Breast epithelium (tissue), 4 donors: ENCODE results near the gene SPRED1. TPM values are rescaled to one million over a fixed set of nuclear protein-coding genes. Genes with fewer than 3 reads are reported as not detected.
"Not testable (repeated sequence)": the region's sequence is repeated elsewhere in the genome, so short reads cannot be mapped to it uniquely, and the experiment has no call there.

ENCODE experiments used
- DNase-seq, 2 donors: peaks; one replicate each; pipeline ENCODE4 v3.0.0-alpha.2; 2019; ENCODE audit warnings: low spot score in 2 of 2
- H3K27ac ChIP-seq, 2 donors: fragments of 200-600 bp; sonication (generic) in 1 of 2; one replicate each; pipeline ENCODE4 v1.5.1; 2016 to 2019; ENCODE audit warnings: mild to moderate bottlenecking in 1 of 2
- H3K27me3 ChIP-seq, 2 donors: fragments of 200-600 bp; sonication (generic) in 1 of 2; one replicate each; pipeline versions ENCODE4 v1.5.1 to v1.6.0; 2017 to 2019; ENCODE audit warnings: control low read depth in 1 of 2, mild to moderate bottlenecking in 1 of 2
- H3K36me3 ChIP-seq: fragments of 200-600 bp; one replicate; pipeline ENCODE4 v1.5.1; 2019
- H3K4me1 ChIP-seq, 2 donors: fragments of 200-600 bp; sonication (generic); one replicate each; pipeline ENCODE4 v1.5.1; 2016 to 2019; ENCODE audit warnings: control low read depth in 1 of 2
- H3K4me3 ChIP-seq, 3 donors: fragments of 200-600 bp; sonication (generic); 1 replicate in 2 of 3; 2 replicates in 1 of 3; pipeline ENCODE4 v1.5.1; 2016 to 2019; ENCODE audit warnings: mild to moderate bottlenecking in 3 of 3, moderate library complexity in 2 of 3
- H3K9me3 ChIP-seq, 2 donors: fragments of 200-600 bp; sonication (generic) in 1 of 2; one replicate each; pipeline ENCODE4 v1.5.1; 2016 to 2019; ENCODE audit warnings: control low read depth in 1 of 2
- CTCF ChIP-seq, 3 donors: fragments of 450-650 bp; IDR thresholded peaks; one replicate each; pipeline ENCODE4 v1.5.1; 2016 to 2017; ENCODE audit warnings: antibody characterized with exemption in 3 of 3, mild to moderate bottlenecking in 3 of 3, moderate library complexity in 3 of 3
- POLR2A ChIP-seq: fragments of 450-650 bp; IDR thresholded peaks from one replicate; pipeline ENCODE4 v1.6.1; 2016; ENCODE audit warnings: antibody characterized with exemption, mild to moderate bottlenecking, moderate library complexity
- POLR2AphosphoS5 ChIP-seq, 3 donors: sonication (generic); formaldehyde crosslinking; IDR thresholded peaks; one replicate each; pipeline ENCODE4 v1.6.1; 2017; ENCODE audit warnings: antibody characterized with exemption in 3 of 3
- intact Hi-C: fragments of 100-400 bp; cut with DNase I; formaldehyde crosslinking; loops from one replicate; pipeline ENCODE4 v1.15.1; 2023; ENCODE audit warnings: low total_unique reads
- total RNA-seq, 3 donors: library from RNA; depleted of rRNA; stranded (reverse); fragments of >200 nt; gene quantifications; one replicate each; pipeline ENCODE4 v1.1.0, GENCODE V29; 2016

The SPRED1 gene
- total RNA-seq, 3 donors from 2014 or later, result 18.4 to 28.1 (median 22.3) TPM

DNA sequence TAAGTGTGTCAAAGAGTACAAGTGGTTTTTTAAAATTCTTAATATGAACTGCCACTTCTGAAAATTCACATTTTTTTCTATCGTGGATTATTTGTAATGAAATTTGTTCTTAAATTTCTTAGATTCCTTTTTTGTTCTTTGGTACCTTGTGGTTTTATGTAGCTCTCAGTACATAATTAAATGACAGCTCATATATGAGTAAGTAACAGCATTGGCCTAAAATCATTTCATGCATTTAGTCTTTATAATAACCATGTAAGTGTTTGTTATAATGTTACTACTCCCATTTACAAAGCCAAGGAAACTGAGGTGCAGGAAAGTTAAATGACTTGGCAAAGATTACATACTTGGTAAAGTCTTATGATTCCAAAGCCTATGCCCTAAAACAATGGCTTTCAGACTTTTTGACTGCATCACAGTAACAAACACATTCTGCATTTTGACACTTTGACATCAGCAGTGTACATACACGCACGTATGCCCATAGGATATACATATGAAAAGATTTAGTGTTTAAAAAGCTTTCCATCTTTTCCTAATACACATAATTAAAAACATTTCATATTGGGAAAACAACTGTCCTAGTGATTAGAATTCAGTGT lies 14.9 kb downstream of the SPRED1 start:
- TF ChIP-seq POLR2AphosphoS5 (IDR thresholded peaks at IDR 0.05) (no peak), POLR2A (no peak), CTCF (IDR thresholded peaks at IDR 0.05) (no peak)
- intact Hi-C loops, result no loop called here

DNA sequence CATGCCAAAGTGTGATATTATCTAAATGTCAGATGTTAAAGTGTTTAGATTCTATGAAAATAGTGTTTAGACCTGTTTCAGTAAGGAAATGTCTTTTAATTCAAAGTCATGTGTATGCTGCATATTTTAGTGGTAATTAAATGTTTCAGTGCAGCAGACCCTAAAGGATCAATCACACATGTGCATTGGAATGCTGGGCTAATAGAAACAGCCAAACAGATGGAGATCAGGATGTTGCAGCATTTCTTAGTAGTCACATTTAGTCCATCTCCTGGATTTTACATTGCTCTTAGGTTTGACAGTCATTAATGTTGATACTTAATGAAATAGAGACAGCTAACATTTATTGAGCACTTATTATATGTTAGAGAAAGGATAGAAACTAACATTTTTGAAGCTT lies 18.5 kb downstream of the SPRED1 start:
- Histone ChIP-seq H3K36me3 (no peaks in the 10 kb centered on the region), H3K9me3 (no peaks in the 10 kb centered on the region), H3K27me3 (no peaks in the 10 kb centered on the region), H3K4me1 (peaks cover 0 to 3% of the 10 kb centered on the region in 2 donors), H3K4me3 (no peak overlapping the region), H3K27ac (no peak overlapping the region)
- DNase-seq, result no peak
- intact Hi-C loops, result no loop called here
- TF ChIP-seq POLR2AphosphoS5 (IDR thresholded peaks at IDR 0.05) (no peak), POLR2A (no peak), CTCF (IDR thresholded peaks at IDR 0.05) (no peak)

More for the DNA sequence above, 14.9 kb downstream of the SPRED1 start:
- H3K4me1 ChIP-seq, result no peaks in the 10 kb centered on the region
- DNase-seq, result no peak
- no peaks in the 10 kb centered on the region for H3K9me3 ChIP-seq
- no peak overlapping the region for H3K4me3 ChIP-seq
- no peak overlapping the region for H3K27ac ChIP-seq
- H3K36me3 ChIP-seq, result no peaks in the 10 kb centered on the region
- H3K27me3 ChIP-seq, result no peaks in the 10 kb centered on the region

DNA sequence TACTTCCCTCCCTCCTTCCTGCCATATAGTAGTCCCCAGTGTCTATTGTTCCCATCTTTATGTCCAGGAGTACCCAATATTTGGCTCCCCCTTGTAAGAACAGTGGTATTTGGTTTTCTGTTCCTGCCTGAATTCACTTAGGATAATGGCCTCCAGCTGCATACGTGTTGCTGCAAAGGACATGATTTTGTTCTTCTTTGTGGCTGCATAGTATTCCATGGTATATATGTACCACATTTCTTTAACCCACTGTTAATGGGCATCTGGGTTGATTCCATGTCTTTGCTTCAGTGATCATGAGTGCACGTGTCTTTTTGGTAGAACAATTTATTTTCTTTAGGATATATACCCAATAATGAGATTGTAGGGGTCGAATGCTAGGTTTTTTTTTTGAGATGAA lies 19.3 kb downstream of the SPRED1 start:
- H3K4me3 ChIP-seq, result no peak overlapping the region
- H3K9me3 ChIP-seq, result no peaks in the 10 kb centered on the region
- TF ChIP-seq CTCF (IDR thresholded peaks at IDR 0.05) (no peak), POLR2AphosphoS5 (IDR thresholded peaks at IDR 0.05) (no peak), POLR2A (no peak)
- peaks cover 0 to 3% of the 10 kb centered on the region in 2 donors for H3K4me1 ChIP-seq
- no peaks in the 10 kb centered on the region for H3K27me3 ChIP-seq
- no peak overlapping the region for H3K27ac ChIP-seq
- DNase-seq, result no peak
- intact Hi-C loops, result no loop called here
- no peaks in the 10 kb centered on the region for H3K36me3 ChIP-seq

DNA sequence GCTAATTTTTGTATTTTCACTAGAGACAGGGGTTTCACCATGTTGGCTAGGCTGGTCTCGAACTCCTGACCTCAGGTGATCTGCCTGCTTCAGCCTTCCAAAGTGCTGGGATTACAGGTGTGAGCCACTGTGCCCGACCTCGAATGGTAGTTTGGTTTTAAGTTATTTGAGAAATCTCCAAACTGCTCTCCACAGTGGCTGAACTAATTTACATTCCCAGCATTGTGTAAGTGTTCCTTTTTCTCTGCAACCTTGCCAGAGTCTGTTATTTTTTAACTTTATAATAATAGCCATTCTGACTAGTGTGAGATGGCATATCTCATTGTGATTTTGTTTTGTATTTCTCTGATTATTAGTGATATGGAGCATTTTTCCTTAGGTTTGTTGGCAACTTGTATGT lies 19.8 kb downstream of the SPRED1 start:
- H3K4me3 ChIP-seq, H3K36me3 ChIP-seq, H3K9me3 ChIP-seq, H3K27me3 ChIP-seq, DNase-seq, intact Hi-C loops, H3K27ac ChIP-seq, H3K4me1 ChIP-seq: not testable (repeated sequence)

DNA sequence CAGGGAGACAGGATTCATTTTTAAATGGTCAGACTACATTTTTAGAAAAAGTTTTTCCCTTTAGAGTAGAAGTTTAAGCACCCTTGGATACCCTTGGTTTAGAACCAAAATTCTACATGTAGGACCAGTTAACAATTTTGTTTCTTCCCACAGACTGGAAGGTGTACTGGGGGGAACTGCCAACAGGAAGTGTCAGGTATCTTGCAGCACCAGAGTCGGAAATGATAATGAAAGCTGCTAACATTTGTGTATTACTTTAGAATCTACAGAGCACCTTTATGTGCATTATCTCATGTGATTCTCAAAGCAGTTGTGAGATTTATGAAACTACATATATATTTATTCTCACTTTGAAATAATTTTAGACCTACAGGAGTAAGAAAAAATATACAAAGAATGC lies 21.5 kb downstream of the SPRED1 start:
- Histone ChIP-seq H3K4me1 (peaks cover 0 to 3% of the 10 kb centered on the region in 2 donors), H3K9me3 (no peaks in the 10 kb centered on the region), H3K27me3 (no peaks in the 10 kb centered on the region), H3K27ac (no peak overlapping the region), H3K4me3 (no peak overlapping the region), H3K36me3 (no peaks in the 10 kb centered on the region)
- intact Hi-C loops, result no loop called here
- TF ChIP-seq CTCF (IDR thresholded peaks at IDR 0.05), result no peak
- no peak for TF ChIP-seq POLR2A
- no peak for TF ChIP-seq POLR2AphosphoS5 (IDR thresholded peaks at IDR 0.05)
- no peak for DNase-seq

GRCh38 chr15:38275959-38276358 lies 23.3 kb downstream of the SPRED1 start:
- no peak overlapping the region for H3K27ac ChIP-seq
- no peak for DNase-seq
- no peak for TF ChIP-seq POLR2A
- TF ChIP-seq CTCF (IDR thresholded peaks at IDR 0.05), result no peak
- TF ChIP-seq POLR2AphosphoS5 (IDR thresholded peaks at IDR 0.05), result no peak
- no peaks in the 10 kb centered on the region for H3K9me3 ChIP-seq
- intact Hi-C loops, result no loop called here
- H3K27me3 ChIP-seq, result no peaks in the 10 kb centered on the region
- H3K4me3 ChIP-seq, result no peak overlapping the region
- H3K4me1 ChIP-seq, result peaks cover 0 to 3% of the 10 kb centered on the region in 2 donors
- H3K36me3 ChIP-seq, result no peaks in the 10 kb centered on the region

DNA sequence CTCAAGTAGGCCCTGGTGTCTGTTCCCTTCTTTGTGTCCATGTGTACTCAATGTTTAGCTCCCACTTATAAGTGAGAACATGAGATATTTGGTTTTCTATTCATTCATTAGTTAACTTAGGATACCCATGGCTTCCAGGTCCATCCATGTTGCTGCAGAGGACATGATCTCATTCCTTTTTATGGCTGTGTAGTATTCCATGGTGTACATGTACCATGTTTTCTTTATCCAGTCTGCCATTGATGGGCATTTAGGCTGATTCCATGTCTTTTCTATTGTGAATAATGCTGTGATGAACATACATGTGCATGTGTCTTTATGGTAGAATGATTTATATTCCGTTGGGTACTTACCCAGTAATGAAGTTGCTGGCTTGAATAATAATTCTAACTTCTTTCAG lies 24.6 kb downstream of the SPRED1 start:
- H3K27ac ChIP-seq, DNase-seq, H3K36me3 ChIP-seq, H3K9me3 ChIP-seq, H3K4me3 ChIP-seq, H3K4me1 ChIP-seq, H3K27me3 ChIP-seq, intact Hi-C loops: not testable (repeated sequence)
